Ectodermal cell (in vitro differentiated cells): ENCODE data around the gene USP17L15. TPM values are rescaled to one million over a fixed set of nuclear protein-coding genes. Genes with fewer than 3 reads are reported as not detected.
"Not testable (repeated sequence)": the region's sequence is repeated elsewhere in the genome, so short reads cannot be mapped to it uniquely, and the experiment has no call there.

ENCODE experiments used
- H3K27ac ChIP-seq: 2 replicates; pipeline ENCODE4 v1.7.0; 2013; ENCODE audit warnings: mild to moderate bottlenecking, low read depth, low read length; ENCODE audit not compliant: insufficient read depth, poor library complexity, severe bottlenecking
- H3K27me3 ChIP-seq: 2 replicates; pipeline ENCODE4 v1.7.0; 2013; ENCODE audit warnings: mild to moderate bottlenecking, low read length; ENCODE audit not compliant: insufficient read depth, control insufficient read depth, poor library complexity, severe bottlenecking
- H3K36me3 ChIP-seq: one replicate; pipeline ENCODE4 v1.7.0; 2013; ENCODE audit warnings: low read length; ENCODE audit not compliant: control insufficient read depth, insufficient read depth
- H3K4me1 ChIP-seq: one replicate; pipeline ENCODE4 v1.7.0; 2013; ENCODE audit warnings: low read length; ENCODE audit not compliant: control insufficient read depth, insufficient read depth
- H3K4me3 ChIP-seq: 2 replicates; pipeline ENCODE4 v1.7.0; 2013; ENCODE audit warnings: low read depth, low read length, control low read depth; ENCODE audit not compliant: insufficient read depth
- H3K9me3 ChIP-seq: 2 replicates; pipeline ENCODE4 v1.7.0; 2013; ENCODE audit warnings: mild to moderate bottlenecking, low read length, moderate library complexity; ENCODE audit not compliant: control insufficient read depth
- WGBS, 2 experiments: methylation state at CpG; one replicate each; pipeline ENCODE4 v1.1.7; 2013; ENCODE audit warnings: missing lambda C conversion rate in 2 of 2; 5-methylcytosine and 5-hydroxymethylcytosine counted together
- polyA plus RNA-seq, 4 experiments: library from polyadenylated mRNA; stranded (reverse); fragments of 50-300 nt; gene quantifications; one replicate each; pipeline ENCODE4 v1.2.3, GENCODE V29; 2013

Gene USP17L15, protein sequence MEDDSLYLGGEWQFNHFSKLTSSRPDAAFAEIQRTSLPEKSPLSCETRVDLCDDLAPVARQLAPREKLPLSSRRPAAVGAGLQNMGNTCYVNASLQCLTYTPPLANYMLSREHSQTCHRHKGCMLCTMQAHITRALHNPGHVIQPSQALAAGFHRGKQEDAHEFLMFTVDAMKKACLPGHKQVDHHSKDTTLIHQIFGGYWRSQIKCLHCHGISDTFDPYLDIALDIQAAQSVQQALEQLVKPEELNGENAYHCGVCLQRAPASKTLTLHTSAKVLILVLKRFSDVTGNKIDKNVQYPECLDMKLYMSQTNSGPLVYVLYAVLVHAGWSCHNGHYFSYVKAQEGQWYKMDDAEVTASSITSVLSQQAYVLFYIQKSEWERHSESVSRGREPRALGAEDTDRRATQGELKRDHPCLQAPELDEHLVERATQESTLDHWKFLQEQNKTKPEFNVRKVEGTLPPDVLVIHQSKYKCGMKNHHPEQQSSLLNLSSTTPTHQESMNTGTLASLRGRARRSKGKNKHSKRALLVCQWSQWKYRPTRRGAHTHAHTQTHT
- polyA plus RNA-seq (2013, experiment 1 of 4), result 0.33 TPM
- not detected for polyA plus RNA-seq (2013, experiment 2 of 4)
- polyA plus RNA-seq (2013, experiment 3 of 4), result not detected
- not detected for polyA plus RNA-seq (2013, experiment 4 of 4)

DNA sequence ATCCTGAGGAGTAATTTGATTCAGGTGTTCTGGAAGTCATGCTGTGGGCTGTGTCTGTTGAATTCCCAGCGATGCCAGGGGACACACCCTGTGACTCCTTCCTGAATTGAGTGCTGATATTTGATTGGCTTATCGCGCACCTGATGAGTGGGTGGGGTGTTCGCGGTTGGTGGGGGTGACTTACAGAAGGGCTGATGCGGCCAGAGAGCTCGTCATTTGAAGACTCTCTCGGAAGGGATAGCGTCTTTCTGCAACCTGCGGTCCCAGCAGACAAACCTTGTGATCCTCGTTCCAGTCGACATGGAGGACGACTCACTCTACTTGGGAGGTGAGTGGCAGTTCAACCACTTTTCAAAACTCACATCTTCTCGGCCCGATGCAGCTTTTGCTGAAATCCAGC lies at the start of gene USP17L15:
Gene USP17L15, plus strand, starts transcription at position 301 of the 400 bp plus-strand sequence. Its CDS starts 0 bp downstream, at position 301.
- H3K27ac ChIP-seq, H3K4me1 ChIP-seq, H3K36me3 ChIP-seq, H3K27me3 ChIP-seq, H3K9me3 ChIP-seq, H3K4me3 ChIP-seq: not testable (repeated sequence)
- WGBS, 2 experiments, result no CpG with 5 or more reads among the region's 15 CpGs

DNA sequence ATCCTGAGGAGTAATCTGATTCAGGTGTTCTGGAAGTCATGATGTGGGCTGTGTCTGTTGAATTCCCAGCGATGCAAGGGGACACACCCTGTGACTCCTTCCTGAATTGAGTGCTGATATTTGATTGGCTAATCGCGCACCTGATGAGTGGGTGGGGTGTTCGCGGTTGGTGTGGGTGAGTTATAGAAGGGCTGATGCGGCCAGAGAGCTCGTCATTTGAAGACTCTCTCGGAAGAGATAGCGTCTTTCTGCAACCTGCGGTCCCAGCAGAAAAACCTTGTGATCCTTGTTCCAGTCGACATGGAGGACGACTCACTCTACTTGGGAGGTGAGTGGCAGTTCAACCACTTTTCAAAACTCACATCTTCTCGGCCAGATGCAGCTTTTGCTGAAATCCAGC lies 23.8 kb upstream of the USP17L15 start, which contains the start of gene USP17L10:
Gene USP17L10, plus strand, starts transcription at position 301 of the 400 bp plus-strand sequence. Its CDS starts 0 bp downstream, at position 301.
- H3K36me3 ChIP-seq, H3K4me3 ChIP-seq: not testable (repeated sequence)
- WGBS, 2 experiments, result no CpG with 5 or more reads among the region's 13 CpGs

DNA sequence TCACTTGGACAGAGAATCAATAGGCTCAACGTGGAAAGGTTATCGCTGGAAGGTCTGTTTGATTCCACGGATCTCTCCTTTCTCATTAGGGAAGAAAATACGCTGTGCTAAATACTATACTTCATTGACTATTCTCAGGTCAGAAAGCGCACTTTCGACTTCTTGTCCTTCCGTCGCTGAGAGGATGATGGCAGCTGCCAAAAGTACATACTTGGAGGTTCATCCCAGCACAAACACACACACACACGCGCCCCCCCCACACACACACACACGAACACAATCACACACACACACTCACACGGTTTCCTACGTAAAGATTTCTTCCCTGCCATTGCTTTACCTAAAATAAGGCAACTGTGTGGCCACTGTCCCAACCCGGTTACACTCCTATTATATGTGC lies 19.5 kb upstream of the USP17L15 start:
- H3K4me3 ChIP-seq, H3K4me1 ChIP-seq, H3K9me3 ChIP-seq, H3K36me3 ChIP-seq, H3K27ac ChIP-seq, H3K27me3 ChIP-seq: not testable (repeated sequence)
- WGBS, 2 experiments, result 89 to 92% methylated on average over 8 of the region's 14 CpGs

More for the DNA sequence above, 23.8 kb upstream of the USP17L15 start, which contains the start of gene USP17L10:
- H3K27me3 ChIP-seq, H3K9me3 ChIP-seq, H3K4me1 ChIP-seq, H3K27ac ChIP-seq: not testable (repeated sequence)

DNA sequence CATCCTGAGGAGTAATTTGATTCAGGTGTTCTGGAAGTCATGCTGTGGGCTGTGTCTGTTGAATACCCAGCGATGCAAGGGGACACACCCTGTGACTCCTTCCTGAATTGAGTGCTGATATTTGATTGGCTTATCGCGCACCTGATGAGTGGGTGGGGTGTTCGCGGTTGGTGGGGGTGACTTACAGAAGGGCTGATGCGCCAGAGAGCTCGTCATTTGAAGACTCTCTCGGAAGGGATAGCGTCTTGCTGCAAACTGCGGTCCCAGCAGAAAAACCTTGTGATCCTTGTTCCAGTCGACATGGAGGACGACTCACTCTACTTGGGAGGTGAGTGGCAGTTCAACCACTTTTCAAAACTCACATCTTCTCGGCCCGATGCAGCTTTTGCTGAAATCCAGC lies 19.1 kb upstream of the USP17L15 start, which contains the start of gene USP17L11:
Gene USP17L11, plus strand, starts transcription at position 301 of the 400 bp plus-strand sequence. Its CDS starts 0 bp downstream, at position 301.
- not testable (repeated sequence) for H3K36me3 ChIP-seq, H3K27ac ChIP-seq, H3K4me3 ChIP-seq, H3K27me3 ChIP-seq, H3K9me3 ChIP-seq, H3K4me1 ChIP-seq
- no CpG with 5 or more reads among the region's 14 CpGs for WGBS, 2 experiments

- not testable (repeated sequence) for H3K9me3 ChIP-seq, H3K27ac ChIP-seq, H3K27me3 ChIP-seq, H3K4me1 ChIP-seq, H3K36me3 ChIP-seq, H3K4me3 ChIP-seq
- WGBS, 2 experiments, result no CpG with 5 or more reads among the region's 13 CpGs
Observed at GRCh38 chr4:9219852-9220251, 14.3 kb upstream of the USP17L15 start, which contains the start of gene USP17L12. Gene USP17L12 (plus strand): TSS chr4:9220152. CDS start chr4:9220152, 0 bp downstream.

DNA sequence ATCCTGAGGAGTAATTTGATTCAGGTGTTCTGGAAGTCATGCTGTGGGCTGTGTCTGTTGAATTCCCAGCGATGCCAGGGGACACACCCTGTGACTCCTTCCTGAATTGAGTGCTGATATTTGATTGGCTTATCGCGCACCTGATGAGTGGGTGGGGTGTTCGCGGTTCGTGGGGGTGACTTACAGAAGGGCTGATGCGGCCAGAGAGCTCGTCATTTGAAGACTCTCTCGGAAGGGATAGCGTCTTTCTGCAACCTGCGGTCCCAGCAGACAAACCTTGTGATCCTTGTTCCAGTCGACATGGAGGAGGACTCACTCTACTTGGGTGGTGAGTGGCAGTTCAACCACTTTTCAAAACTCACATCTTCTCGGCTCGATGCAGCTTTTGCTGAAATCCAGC lies 9.6 kb upstream of the USP17L15 start, which contains the start of gene USP17L13:
Gene USP17L13, plus strand, starts transcription at position 301 of the 400 bp plus-strand sequence. Its CDS starts 0 bp downstream, at position 301.
- not testable (repeated sequence) for H3K4me1 ChIP-seq, H3K9me3 ChIP-seq, H3K36me3 ChIP-seq, H3K27ac ChIP-seq, H3K27me3 ChIP-seq, H3K4me3 ChIP-seq
- WGBS, 2 experiments, result no CpG with 5 or more reads among the region's 14 CpGs

- H3K27me3 ChIP-seq, H3K36me3 ChIP-seq, H3K4me3 ChIP-seq, H3K4me1 ChIP-seq, H3K27ac ChIP-seq, H3K9me3 ChIP-seq: not testable (repeated sequence)
- 88 to 92% methylated on average over 4 to 5 of the region's 8 CpGs for WGBS, 2 experiments
Observed at GRCh38 chr4:9230249-9230648, 3.9 kb upstream of the USP17L15 start.

- not testable (repeated sequence) for H3K4me3 ChIP-seq, H3K27ac ChIP-seq, H3K9me3 ChIP-seq, H3K27me3 ChIP-seq, H3K36me3 ChIP-seq, H3K4me1 ChIP-seq
- WGBS, 2 experiments, result no CpG with 5 or more reads among the region's 12 CpGs
Observed at GRCh38 chr4:9238461-9238860, 4.3 kb downstream of the USP17L15 start.

GRCh38 chr4:9243579-9243978 lies 9.4 kb downstream of the USP17L15 start, which contains the start of gene USP17L17:
Gene USP17L17 (plus strand): TSS chr4:9243879. CDS start chr4:9243879, 0 bp downstream.
- H3K27ac ChIP-seq, H3K4me3 ChIP-seq, H3K27me3 ChIP-seq, H3K36me3 ChIP-seq, H3K4me1 ChIP-seq, H3K9me3 ChIP-seq: not testable (repeated sequence)
- WGBS, 2 experiments, result no CpG with 5 or more reads among the region's 14 CpGs

DNA sequence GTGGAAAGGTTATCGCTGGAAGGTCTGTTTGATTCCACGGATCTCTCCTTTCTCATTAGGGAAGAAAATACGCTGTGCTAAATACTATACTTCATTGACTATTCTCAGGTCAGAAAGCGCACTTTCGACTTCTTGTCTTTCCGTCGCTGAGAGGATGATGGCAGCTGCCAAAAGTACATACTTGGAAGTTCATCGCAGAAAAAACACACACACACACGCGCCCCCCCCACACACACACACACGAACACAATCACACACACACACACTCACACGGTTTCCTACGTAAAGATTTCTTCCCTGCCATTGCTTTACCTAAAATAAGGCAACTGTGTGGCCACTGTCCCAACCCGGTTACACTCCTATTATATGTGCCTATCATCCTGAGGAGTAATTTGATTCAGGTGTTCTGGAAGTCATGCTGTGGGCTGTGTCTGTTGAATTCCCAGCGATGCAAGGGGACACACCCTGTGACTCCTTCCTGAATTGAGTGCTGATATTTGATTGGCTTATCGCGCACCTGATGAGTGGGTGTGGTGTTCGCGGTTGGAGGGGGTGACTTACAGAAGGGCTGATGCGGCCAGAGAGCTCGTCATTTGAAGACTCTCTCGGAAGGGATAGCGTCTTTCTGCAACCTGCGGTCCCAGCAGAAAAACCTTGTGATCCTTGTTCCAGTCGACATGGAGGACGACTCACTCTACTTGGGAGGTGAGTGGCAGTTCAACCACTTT lies 13.9 kb downstream of the USP17L15 start, which contains the start of gene USP17L18:
Gene USP17L18, plus strand, starts transcription at position 678 of the 728 bp plus-strand sequence. Its CDS starts 0 bp downstream, at position 678.
- H3K27me3 ChIP-seq, H3K27ac ChIP-seq, H3K36me3 ChIP-seq, H3K9me3 ChIP-seq, H3K4me3 ChIP-seq, H3K4me1 ChIP-seq: not testable (repeated sequence)
- 82 to 87% methylated on average over 9 of the region's 26 CpGs for WGBS, 2 experiments
